ENCODE results near the gene RPS4Y1.
"Not testable (repeated sequence)": the region's sequence is repeated elsewhere in the genome, so short reads cannot be mapped to it uniquely, and the experiment has no call there.

Gene RPS4Y1

DNA sequence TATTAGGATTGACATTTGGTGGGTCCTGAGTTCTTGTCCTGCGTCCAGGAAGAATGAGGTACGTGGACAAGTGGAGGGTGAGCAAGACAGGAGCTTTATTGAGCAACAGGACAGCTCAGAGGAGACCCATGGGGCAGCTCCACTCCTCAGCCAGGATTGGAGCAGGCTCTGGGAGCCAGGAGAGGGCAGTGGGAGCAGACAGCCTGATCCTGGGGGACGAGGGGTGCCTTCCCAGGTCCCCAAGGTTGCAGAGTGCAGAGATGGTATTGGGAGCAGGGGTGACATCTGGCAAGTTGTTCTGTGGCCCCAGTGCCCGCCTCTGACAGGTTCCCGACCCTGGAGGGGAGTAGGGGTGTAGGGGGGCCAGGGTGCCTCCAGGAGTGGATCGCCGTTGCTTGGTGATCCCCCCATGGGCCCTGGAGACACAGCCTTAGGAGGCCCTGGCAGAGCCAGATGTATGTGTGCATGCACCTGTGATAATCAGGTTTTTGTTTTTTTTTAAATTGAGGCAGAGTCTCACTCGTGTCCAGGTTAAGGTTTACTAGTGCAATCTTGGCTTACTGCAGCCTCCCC lies 26.7 kb downstream of the RPS4Y1 start:
- no peak overlapping the region for H3K4me3 ChIP-seq (ENCODE audit: insufficient read depth, low read depth, low read length, poor library complexity, severe bottlenecking)
- no peaks in the 10 kb centered on the region for H3K36me3 ChIP-seq (ENCODE audit: control insufficient read depth, insufficient read depth, low read length)
- no peak overlapping the region for H3K27ac ChIP-seq (ENCODE audit: insufficient read depth, low read length, poor library complexity, severe bottlenecking)
- no peaks in the 10 kb centered on the region for H3K4me1 ChIP-seq (ENCODE audit: control insufficient read depth, insufficient read depth, low read length, poor library complexity, severe bottlenecking)
- no peaks in the 10 kb centered on the region for H3K27me3 ChIP-seq (replicated peaks; ENCODE audit: control insufficient read depth, insufficient read depth, low read length, poor library complexity, severe bottlenecking)
- DNase-seq = no peak
- no peaks in the 10 kb centered on the region for H3K9me3 ChIP-seq (ENCODE audit: control insufficient read depth, low read length)

DNA sequence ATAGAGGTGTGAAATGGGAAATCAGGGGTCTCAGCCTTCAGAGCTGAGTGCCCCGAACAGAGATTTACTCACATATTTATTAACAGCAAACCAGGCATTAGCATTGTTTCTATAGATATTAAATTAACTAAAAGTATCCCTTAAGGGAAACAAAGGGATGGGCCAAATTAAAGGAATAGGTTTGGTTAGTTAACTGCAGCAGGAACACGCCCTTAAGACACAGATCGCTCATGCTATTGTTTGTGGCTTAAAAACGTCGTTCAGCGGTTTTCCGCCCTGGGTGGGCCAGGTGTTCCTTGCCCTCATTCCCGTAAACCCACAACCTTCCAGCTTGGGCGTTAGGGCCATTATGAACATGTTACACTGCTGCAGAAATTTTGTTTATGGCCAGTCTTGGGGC lies 30.8 kb downstream of the RPS4Y1 start:
- not testable (repeated sequence) for H3K36me3 ChIP-seq (ENCODE audit: control insufficient read depth, insufficient read depth, low read length); H3K4me3 ChIP-seq (ENCODE audit: insufficient read depth, low read depth, low read length, poor library complexity, severe bottlenecking); H3K27ac ChIP-seq (ENCODE audit: insufficient read depth, low read length, poor library complexity, severe bottlenecking); H3K4me1 ChIP-seq (ENCODE audit: control insufficient read depth, insufficient read depth, low read length, poor library complexity, severe bottlenecking); H3K9me3 ChIP-seq (ENCODE audit: control insufficient read depth, low read length); DNase-seq; H3K27me3 ChIP-seq (replicated peaks; ENCODE audit: control insufficient read depth, insufficient read depth, low read length, poor library complexity, severe bottlenecking)

DNA sequence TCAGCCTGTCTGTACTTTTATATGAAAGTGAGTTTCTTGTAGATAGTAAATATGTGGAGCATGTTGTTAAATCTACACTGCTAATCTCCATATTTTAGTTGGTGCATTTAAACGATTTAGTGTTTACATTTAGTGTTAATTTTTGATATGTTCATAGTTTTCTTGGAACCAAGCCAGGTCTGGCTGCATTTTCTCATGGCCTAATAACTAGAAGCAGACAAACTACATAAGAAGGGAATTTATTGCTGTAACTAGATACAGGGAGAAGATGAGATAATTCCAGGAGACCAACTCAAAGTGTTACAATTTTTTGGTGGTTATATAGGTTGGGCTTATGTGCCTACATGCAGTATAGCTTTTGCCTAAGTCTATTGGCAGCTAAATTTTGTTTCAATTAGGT lies 32.8 kb downstream of the RPS4Y1 start:
- H3K27me3 ChIP-seq (replicated peaks; ENCODE audit: control insufficient read depth, insufficient read depth, low read length, poor library complexity, severe bottlenecking) = no peaks in the 10 kb centered on the region

DNA sequence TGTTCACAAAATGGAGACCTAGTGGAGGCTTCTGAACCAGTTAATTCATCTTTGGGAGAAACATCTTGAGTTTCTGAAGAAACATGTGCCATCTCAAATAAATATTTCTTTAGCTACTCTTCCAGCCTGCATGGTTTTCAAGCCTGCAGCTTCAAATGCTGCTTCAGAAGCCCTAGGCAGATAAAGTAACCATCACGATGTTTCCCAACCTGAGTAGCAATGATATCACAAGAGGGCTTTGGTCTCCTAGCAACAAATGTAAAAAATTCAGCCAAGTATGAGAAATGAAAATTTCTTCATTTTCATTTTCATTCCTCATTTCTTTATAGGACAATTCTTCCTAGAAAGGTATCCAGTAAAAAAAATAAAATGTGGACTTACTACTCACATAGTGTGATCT lies 42.2 kb downstream of the RPS4Y1 start:
- no peaks in the 10 kb centered on the region for H3K9me3 ChIP-seq (ENCODE audit: control insufficient read depth, low read length)
- no peak overlapping the region for H3K27ac ChIP-seq (ENCODE audit: insufficient read depth, low read length, poor library complexity, severe bottlenecking)
- H3K4me3 ChIP-seq (ENCODE audit: insufficient read depth, low read depth, low read length, poor library complexity, severe bottlenecking) = no peak overlapping the region
- no peaks in the 10 kb centered on the region for H3K4me1 ChIP-seq (ENCODE audit: control insufficient read depth, insufficient read depth, low read length, poor library complexity, severe bottlenecking)
- no peaks in the 10 kb centered on the region for H3K36me3 ChIP-seq (ENCODE audit: control insufficient read depth, insufficient read depth, low read length)
- H3K27me3 ChIP-seq (replicated peaks; ENCODE audit: control insufficient read depth, insufficient read depth, low read length, poor library complexity, severe bottlenecking) = no peaks in the 10 kb centered on the region
- DNase-seq = no peak

More for the DNA sequence above, 32.8 kb downstream of the RPS4Y1 start:
- H3K36me3 ChIP-seq (ENCODE audit: control insufficient read depth, insufficient read depth, low read length) = no peaks in the 10 kb centered on the region
- no peak overlapping the region for H3K4me3 ChIP-seq (ENCODE audit: insufficient read depth, low read depth, low read length, poor library complexity, severe bottlenecking)
- no peak overlapping the region for H3K27ac ChIP-seq (ENCODE audit: insufficient read depth, low read length, poor library complexity, severe bottlenecking)
- no peaks in the 10 kb centered on the region for H3K9me3 ChIP-seq (ENCODE audit: control insufficient read depth, low read length)
- no peaks in the 10 kb centered on the region for H3K4me1 ChIP-seq (ENCODE audit: control insufficient read depth, insufficient read depth, low read length, poor library complexity, severe bottlenecking)
- DNase-seq = no peak

DNA sequence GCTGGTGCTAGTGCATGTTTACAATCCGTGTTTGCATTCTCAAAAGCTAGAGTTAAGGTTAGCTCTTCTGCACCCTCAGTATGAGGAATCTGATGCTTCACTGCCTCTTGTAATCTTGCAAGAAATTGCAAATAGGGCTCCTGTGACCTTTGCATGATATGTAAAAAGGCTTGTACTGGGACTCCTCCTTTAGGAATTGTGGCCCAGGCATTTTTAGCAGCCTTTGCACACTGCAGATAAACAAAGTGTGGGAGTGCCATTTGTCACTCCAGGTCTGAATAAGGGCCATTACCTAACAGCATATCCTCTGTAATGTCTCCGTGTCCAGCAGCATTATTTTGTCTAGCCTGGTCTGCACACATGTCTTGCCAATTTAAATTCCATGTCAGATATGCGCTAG lies 44.5 kb downstream of the RPS4Y1 start:
- H3K4me1 ChIP-seq (ENCODE audit: control insufficient read depth, insufficient read depth, low read length, poor library complexity, severe bottlenecking) = no peaks in the 10 kb centered on the region
- H3K4me3 ChIP-seq (ENCODE audit: insufficient read depth, low read depth, low read length, poor library complexity, severe bottlenecking) = no peak overlapping the region
- no peak for DNase-seq
- H3K27me3 ChIP-seq (replicated peaks; ENCODE audit: control insufficient read depth, insufficient read depth, low read length, poor library complexity, severe bottlenecking) = no peaks in the 10 kb centered on the region
- H3K27ac ChIP-seq (ENCODE audit: insufficient read depth, low read length, poor library complexity, severe bottlenecking) = no peak overlapping the region
- H3K36me3 ChIP-seq (ENCODE audit: control insufficient read depth, insufficient read depth, low read length) = no peaks in the 10 kb centered on the region
- H3K9me3 ChIP-seq (ENCODE audit: control insufficient read depth, low read length) = no peaks in the 10 kb centered on the region

DNA sequence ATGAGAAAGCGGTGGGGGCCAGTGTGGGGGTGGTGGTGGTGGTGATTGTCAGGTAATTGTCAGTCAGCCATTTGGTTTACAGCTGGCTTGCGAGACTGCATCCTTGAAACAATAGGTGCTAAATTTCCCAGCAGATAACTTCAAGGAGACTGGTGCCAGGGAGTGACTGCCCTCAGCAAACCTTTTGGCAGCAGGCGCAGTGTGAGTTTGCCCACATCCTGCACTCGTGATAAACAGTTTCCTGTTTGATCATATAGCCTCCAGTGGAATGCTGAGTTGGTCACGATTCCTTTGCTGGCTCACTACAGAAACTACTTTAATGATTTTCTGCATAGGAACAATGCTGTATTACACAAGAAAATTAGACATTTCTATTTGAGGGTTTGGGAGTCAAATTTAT lies 46.0 kb downstream of the RPS4Y1 start:
- no peak overlapping the region for H3K27ac ChIP-seq (ENCODE audit: insufficient read depth, low read length, poor library complexity, severe bottlenecking)
- H3K4me3 ChIP-seq (ENCODE audit: insufficient read depth, low read depth, low read length, poor library complexity, severe bottlenecking) = no peak overlapping the region
- no peaks in the 10 kb centered on the region for H3K36me3 ChIP-seq (ENCODE audit: control insufficient read depth, insufficient read depth, low read length)
- no peaks in the 10 kb centered on the region for H3K9me3 ChIP-seq (ENCODE audit: control insufficient read depth, low read length)
- no peaks in the 10 kb centered on the region for H3K27me3 ChIP-seq (replicated peaks; ENCODE audit: control insufficient read depth, insufficient read depth, low read length, poor library complexity, severe bottlenecking)
- DNase-seq = peak in 1 of 3 donors; percentile 11
- no peaks in the 10 kb centered on the region for H3K4me1 ChIP-seq (ENCODE audit: control insufficient read depth, insufficient read depth, low read length, poor library complexity, severe bottlenecking)

DNA sequence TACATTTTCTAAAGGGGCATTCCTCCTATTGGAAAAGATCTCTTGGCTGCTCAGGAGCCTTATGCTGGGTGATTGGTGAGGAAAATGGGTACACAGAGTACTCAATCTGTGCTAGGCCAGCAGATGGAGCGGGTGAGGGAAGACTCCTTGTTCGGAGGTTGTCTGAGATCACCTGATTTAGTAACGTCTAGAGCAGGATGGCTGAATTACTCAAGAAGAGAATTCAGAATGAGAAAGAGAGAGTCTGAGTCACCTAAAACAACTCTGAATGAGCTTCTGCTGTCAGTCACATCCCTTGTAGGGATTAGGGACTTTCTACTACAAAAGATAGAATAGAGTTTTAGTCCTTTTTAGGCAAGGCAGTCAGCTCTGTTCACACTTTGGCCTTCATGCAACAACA lies 46.6 kb downstream of the RPS4Y1 start:
- Histone ChIP-seq H3K4me3 (ENCODE audit: insufficient read depth, low read depth, low read length, poor library complexity, severe bottlenecking) (no peak overlapping the region), H3K4me1 (ENCODE audit: control insufficient read depth, insufficient read depth, low read length, poor library complexity, severe bottlenecking) (no peaks in the 10 kb centered on the region), H3K36me3 (ENCODE audit: control insufficient read depth, insufficient read depth, low read length) (no peaks in the 10 kb centered on the region), H3K27ac (ENCODE audit: insufficient read depth, low read length, poor library complexity, severe bottlenecking) (no peak overlapping the region), H3K9me3 (ENCODE audit: control insufficient read depth, low read length) (no peaks in the 10 kb centered on the region), H3K27me3 (replicated peaks; ENCODE audit: control insufficient read depth, insufficient read depth, low read length, poor library complexity, severe bottlenecking) (no peaks in the 10 kb centered on the region)
- no peak for DNase-seq

DNA sequence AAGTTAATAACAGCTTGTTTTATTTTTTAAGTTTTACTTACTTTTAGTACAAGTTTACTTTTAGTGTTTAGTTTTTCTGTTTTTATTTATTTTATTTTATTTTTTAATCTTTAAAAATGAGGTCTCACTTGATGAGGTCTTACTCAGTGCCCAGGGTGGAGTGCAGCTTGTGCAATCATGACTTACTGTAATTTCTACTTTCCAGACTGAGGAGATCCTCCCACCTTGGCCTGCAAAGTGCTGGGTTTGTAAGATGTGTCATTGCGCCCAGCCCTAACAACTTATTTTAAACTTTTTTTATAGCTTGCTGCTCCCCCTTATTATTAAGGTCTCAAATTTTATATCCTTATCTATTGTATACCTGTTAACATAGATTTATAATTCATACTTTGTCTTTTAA lies 52.1 kb downstream of the RPS4Y1 start:
- no peaks in the 10 kb centered on the region for H3K4me1 ChIP-seq (ENCODE audit: control insufficient read depth, insufficient read depth, low read length, poor library complexity, severe bottlenecking)
- no peaks in the 10 kb centered on the region for H3K9me3 ChIP-seq (ENCODE audit: control insufficient read depth, low read length)

DNA sequence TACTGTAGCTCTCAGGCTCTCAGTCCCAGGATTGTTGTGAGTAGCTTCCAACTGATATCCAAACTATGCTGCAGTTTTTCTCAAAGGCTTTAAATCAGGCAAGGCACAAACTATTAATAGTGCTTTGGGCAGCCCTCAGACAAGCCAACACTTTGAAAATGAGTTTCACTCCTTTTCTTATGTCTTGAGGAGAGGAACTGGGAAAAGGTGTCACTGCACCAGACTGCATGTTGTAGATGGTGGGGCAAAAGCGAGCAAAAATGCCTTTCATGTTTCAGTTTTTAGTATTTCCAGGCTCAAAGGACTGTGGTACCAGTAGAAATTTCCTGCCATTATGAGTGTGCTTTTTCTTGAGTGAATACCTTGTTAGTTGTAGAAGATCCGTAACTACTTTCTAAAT lies 54.6 kb downstream of the RPS4Y1 start:
- no peaks in the 10 kb centered on the region for H3K36me3 ChIP-seq (ENCODE audit: control insufficient read depth, insufficient read depth, low read length)
- DNase-seq = no peak
- no peaks in the 10 kb centered on the region for H3K4me1 ChIP-seq (ENCODE audit: control insufficient read depth, insufficient read depth, low read length, poor library complexity, severe bottlenecking)
- H3K4me3 ChIP-seq (ENCODE audit: insufficient read depth, low read depth, low read length, poor library complexity, severe bottlenecking) = no peak overlapping the region
- H3K9me3 ChIP-seq (ENCODE audit: control insufficient read depth, low read length) = no peaks in the 10 kb centered on the region
- H3K27ac ChIP-seq (ENCODE audit: insufficient read depth, low read length, poor library complexity, severe bottlenecking) = no peak overlapping the region
- no peaks in the 10 kb centered on the region for H3K27me3 ChIP-seq (replicated peaks; ENCODE audit: control insufficient read depth, insufficient read depth, low read length, poor library complexity, severe bottlenecking)

More for the DNA sequence above, 52.1 kb downstream of the RPS4Y1 start:
- DNase-seq = no peak
- no peak overlapping the region for H3K4me3 ChIP-seq (ENCODE audit: insufficient read depth, low read depth, low read length, poor library complexity, severe bottlenecking)
- H3K27me3 ChIP-seq (replicated peaks; ENCODE audit: control insufficient read depth, insufficient read depth, low read length, poor library complexity, severe bottlenecking) = no peaks in the 10 kb centered on the region
- H3K36me3 ChIP-seq (ENCODE audit: control insufficient read depth, insufficient read depth, low read length) = no peaks in the 10 kb centered on the region
- H3K27ac ChIP-seq (ENCODE audit: insufficient read depth, low read length, poor library complexity, severe bottlenecking) = no peak overlapping the region

DNA sequence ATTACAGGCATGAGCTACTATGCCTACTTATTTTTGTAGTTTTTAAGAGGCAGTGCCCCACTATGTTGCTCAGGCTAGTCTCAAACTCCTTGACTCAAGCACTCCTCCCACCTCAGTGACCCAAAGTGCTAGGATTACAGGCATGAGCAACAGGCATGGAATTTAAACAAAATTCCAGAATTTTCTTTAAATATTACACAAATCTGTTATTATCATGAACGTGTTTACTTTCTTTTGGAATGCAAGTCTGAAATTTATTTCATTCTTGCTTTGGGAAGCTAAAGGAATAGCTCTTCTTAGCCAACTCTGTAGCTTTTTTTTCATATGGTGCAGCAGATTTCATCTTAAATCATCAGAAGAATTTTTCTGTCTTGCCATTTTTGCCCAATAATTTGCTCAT lies 66.0 kb downstream of the RPS4Y1 start:
- H3K27ac ChIP-seq (ENCODE audit: insufficient read depth, low read length, poor library complexity, severe bottlenecking) = no peak overlapping the region
- no peaks in the 10 kb centered on the region for H3K36me3 ChIP-seq (ENCODE audit: control insufficient read depth, insufficient read depth, low read length)
- no peaks in the 10 kb centered on the region for H3K27me3 ChIP-seq (replicated peaks; ENCODE audit: control insufficient read depth, insufficient read depth, low read length, poor library complexity, severe bottlenecking)
- H3K4me3 ChIP-seq (ENCODE audit: insufficient read depth, low read depth, low read length, poor library complexity, severe bottlenecking) = no peak overlapping the region
- no peaks in the 10 kb centered on the region for H3K4me1 ChIP-seq (ENCODE audit: control insufficient read depth, insufficient read depth, low read length, poor library complexity, severe bottlenecking)
- H3K9me3 ChIP-seq (ENCODE audit: control insufficient read depth, low read length) = no peaks in the 10 kb centered on the region
- no peak for DNase-seq

Data from effector memory CD4-positive, alpha-beta T cell (primary cell).